ENCODE measurements around the gene GABRR1.

Gene GABRR1

DNA sequence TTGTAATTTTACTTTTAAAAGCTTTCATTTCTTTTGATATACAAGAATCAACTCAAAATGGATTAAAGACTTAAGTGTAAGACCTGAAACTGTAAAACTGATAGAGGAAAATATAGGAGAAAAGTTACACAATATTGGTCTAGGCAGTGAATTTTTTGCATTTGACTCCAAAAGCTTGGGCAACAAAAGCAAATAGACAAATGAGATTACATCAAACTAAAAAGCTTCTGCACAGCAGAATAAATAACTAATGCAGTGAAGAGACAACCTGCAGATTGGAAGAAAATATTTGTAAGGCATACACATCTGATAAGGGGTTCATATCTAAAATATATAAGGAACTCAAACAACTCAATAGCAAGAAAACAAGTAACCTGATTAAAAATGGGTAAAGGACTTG lies 3.0 kb downstream of the GABRR1 start:
- DNase-seq, result no peak

DNA sequence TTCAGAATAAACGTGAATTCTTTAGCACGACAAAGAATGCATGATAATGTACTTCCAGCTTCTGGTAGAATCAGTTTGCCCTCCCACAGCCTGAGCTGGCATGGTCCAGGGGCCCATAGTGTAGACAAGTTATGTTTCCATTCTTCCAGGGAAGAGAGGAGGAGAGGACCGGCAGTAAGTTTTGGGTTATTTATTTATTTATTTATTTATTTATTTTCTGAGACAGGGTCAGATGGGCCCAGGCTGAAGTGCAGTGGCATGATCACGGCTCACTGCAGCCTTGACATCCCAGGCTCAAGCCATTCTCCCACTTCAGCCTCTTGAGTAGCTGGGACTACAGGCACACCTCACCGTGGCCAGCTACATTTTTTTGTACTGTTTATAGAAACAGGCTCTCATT lies 4.7 kb downstream of the GABRR1 start:
- DNase-seq, result no peak

DNA sequence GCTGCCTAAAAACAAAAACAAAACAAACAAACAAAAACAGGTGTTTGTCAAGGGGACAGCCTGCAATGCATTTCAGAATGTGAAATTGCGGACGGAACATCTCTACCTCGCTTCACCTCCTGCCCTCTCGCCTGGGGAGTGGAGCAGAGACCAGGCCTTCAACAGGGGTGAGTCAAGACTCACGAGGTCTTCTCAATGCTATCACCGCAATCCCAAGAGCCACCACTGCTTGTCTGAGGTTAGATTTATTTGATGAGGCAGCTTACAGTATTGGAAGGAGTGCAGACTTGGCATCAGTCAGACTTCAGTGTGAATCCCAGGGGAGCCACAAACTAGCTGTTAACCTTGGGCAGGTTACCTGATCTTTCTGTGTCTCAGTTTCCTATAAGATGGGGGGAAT lies 7.7 kb downstream of the GABRR1 start:
- DNase-seq, result no peak

DNA sequence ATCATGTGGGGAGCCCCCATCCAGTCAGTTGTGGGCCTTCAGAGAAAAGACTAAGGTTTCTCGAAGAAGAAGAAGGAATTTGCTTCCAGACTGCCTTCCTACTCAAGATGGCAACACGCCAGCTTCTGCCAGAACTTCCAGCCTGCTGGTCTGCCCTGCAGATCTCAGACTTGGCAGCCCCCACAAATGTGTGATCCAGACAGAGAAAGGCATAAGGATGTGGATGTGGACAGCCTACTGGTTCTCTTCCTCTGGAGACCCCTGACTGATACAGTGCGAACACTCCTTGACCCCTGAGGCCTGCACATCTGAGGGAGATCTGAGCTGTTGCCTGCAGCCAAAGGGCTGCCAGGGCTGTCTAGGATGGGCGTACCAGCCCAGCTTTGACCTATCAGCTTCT lies 8.6 kb downstream of the GABRR1 start:
- DNase-seq, result no peak

GRCh38 chr6:89205819-89206218 lies 11.3 kb downstream of the GABRR1 start:
- DNase-seq, result no peak

DNA sequence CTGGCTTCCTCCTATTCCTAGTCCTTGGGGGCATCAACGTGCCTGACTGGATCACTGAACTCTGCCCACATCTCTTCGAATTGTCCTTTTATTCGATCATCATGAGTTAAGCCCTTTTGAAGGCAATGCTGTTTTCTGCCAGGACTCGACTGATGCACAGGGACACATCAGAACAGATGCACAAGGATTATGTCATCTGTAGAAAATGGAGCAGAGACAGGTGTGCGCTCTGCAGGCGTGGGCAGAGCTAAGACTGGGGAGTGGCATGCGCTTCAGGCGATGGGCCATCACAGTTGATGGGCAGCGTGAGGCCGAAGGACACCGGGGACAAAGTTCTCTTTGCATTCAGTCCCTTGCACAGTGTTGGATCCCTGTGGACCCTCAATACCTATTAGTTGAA lies 13.1 kb downstream of the GABRR1 start:
- no peak for DNase-seq

DNA sequence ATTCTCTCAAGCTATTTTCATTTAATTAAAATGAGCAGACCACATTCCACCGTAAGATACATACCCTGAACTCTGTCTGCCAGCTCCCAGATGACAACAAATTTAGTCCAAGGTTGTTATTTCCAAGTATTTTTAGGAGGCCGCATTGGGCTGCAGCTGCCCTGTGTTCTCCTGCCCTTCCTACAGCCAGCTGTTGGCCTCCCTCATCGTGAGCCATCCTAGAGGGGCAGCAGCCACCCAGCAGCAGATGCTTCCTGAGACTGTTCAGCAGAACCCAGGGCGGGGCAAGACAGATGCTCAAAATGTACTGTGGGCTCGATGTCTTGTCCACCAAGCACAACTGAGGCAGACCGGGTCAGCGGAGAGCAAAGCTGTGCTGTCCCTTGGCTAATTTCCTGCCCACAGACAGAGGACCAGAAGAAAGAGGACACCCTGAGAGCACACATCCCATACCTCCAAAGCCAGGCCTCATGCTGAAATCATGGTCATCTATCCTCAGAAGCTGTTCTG lies 16.4 kb downstream of the GABRR1 start:
- no peak for DNase-seq

GRCh38 chr6:89199579-89199978 lies 17.6 kb downstream of the GABRR1 start:
- DNase-seq, result no peak

DNA sequence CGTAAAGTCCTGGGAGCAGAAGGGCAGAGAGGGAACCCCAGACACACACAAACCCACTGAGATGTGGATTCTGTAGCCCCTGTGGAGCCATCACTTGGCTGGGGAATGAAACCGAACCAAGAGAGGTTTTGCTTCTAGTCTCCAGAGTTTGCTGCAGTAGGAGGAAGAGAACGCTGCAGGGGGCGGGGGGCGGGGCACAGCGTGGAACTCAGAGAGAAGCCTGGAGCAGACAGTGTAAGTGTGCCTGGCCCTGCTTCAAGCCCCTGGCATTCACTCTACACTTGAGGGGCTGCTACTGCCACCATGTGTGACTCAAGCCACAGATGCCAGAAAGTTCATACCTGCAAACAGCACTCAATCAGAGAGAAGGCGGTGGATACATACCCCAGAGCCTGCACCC lies 18.9 kb downstream of the GABRR1 start:
- DNase-seq, result no peak

DNA sequence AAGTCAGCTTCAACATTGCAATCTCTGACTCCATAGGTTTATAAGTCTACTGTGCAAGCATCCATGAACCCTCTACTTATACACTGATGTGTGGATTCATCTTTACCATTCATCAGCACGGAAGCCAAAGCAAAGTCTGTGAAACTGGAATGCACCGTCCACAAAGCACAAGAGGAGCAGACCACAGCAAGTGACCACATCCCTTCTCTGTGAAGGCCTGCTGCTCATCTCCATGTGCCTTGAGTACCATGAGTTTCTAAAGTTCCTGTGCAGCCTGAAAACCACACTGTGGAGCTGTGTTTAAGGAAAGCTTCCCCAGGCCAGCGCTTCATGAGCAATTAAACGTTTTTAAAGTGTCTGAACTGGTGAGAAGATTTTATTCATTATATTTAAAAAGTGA lies 20.0 kb downstream of the GABRR1 start:
- no peak for DNase-seq

DNA sequence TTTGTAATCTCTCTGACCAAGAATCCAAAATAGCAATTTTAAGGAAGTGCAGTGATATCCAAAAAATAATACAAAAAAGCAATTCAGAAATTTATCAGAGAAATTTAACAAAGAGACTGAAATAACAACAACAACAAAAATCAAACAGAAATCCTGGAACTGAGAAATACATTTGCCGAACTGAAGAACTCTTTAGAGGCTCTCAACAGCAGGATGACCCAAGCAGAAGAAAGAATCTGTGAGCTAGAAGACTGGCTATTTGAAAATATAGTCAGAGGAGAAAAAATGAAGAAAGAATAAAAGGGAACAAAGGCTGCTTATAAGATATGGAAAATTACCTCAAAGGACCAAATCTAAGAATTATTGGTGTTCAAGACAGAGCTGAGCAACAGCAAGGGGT lies 22.6 kb downstream of the GABRR1 start:
- no peak for DNase-seq

DNA sequence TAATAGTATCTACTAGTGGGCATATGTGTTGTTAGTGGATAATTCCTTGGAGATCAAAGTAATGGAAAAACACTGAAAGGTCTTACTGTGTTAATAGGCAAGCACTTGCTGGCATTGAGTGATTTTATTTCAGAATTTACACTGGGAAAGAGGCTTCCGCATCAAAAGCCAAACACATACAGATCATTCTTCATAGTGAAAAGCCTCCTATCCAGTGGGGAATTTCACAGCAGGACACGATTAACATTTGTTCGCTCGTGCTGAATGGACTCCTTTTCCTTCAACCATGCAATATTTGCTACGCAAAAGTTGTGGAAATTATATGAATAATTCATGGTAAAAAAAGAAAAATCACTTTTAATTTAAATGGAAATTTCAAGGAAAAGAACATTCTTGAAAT lies 26.4 kb downstream of the GABRR1 start:
- no peak for DNase-seq

- no peak for DNase-seq
Observed at GRCh38 chr6:89187504-89187903, 29.7 kb downstream of the GABRR1 start.

DNA sequence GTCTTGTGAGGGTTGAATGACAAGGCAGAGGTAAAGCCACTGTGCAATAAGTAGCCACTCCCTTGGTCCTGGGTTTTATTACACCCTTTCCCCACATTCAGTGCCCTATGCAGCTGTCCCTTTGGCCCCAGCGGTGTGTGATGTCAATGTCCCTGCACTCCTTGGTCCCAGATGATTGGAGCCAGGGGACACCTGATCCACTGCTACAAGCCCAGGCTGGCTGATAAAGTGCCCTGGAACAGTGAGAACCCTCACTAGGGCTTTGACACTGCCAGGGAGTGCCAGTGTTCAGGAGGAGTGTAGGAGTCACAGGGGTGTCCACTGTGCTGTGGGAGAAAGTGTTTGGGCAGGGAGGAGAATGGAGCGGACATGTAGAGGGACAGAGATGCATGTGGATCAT lies 30.4 kb downstream of the GABRR1 start:
- no peak for DNase-seq

- no peak for DNase-seq
Observed at GRCh38 chr6:89184344-89184743, 32.8 kb downstream of the GABRR1 start.

GRCh38 chr6:89183294-89183693 lies 33.9 kb downstream of the GABRR1 start:
- no peak for DNase-seq

DNA sequence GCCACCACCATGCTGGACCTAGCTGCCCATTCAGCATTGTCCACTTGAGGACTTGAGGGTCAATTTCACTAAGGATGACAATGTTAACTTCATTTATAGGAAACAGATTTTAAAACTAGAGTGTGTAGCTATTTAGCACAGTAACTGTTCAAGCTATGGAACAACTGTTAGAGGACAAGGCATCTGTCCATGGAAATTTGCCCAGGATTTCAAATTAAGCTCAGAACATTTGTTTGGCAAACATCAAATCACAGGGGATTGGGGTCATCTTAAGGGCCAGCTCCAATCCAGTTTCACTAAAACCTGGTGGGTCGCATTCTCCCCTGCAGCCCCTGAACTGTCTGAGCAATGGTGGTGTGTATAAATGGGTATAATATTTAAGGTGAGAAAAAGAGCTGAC lies 36.2 kb downstream of the GABRR1 start:
- DNase-seq, result no peak

DNA sequence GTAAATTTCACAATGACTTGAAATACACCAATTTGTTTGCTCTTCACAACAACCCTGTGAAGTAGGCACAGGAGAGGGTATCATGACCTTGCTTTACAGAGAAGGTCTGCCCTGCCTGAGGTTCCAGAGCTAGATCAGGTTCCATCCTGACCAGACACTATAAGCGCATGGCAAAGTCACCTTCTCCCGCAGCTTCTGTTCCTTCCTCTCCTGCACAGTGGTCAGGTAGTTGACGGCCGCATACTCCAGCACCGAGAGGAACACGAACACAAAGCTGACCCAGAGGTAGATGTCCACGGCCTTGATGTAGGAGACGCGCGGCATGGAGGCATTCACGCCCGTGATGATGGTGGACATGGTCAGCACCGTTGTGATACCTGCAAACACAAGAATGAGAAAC lies 37.0 kb downstream of the GABRR1 start:
- DNase-seq, result no peak

DNA sequence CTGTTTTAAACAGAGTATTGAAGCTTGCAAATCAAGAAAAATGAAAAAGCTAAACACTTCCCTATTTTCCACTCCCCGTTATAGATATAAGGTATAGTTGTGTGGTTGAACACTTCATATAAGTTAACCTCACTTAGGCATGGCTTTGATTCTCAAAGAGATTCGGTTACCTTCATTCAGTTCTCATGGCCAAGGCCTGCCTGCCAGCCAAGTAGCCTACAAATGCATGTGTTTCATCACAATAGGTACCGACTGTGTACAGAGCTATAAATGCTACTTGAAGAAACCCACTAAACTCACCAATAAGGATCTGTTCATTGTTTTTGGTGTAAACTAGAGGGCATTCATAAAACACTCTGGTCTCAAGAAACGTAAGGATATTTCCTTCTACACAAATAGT lies 43.5 kb downstream of the GABRR1 start:
- DNase-seq, result no peak

DNA sequence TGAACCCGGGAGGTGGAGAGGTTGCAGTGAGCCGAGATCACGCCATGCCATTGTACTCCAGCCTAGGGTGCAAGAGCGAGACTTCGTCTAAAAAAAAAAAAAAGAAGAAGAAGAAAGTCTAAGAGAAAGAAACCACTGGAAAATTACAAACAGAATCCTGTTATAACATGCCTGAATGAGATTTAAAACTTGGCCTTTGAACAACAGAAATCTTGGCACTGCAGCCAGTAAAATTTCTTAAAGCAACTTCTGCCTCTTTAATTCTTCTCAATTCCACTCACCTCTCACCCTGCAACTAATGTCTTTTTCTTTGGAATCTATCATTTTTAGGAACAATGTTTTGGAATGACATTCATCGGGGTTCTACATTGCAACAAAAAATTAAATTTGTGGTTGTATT lies 45.0 kb downstream of the GABRR1 start:
- DNase-seq, result no peak

DNA sequence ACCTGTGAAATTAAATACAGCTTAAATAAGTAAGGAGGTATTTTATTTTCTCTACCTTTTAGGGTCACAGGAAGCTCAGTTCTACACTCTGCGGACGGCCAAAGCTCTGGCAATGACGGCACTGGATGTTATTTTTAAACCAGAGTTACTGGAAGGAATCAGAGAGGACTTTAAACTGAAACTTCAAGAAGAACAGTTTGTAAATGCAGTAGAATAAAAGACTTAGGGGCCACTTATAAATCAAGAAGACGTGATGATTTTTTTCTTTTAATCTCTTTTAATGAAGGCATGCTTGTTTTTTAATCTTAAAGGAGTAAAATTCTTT lies 55.1 kb downstream of the GABRR1 start:
- DNase-seq, result no peak

- no peak for DNase-seq
Observed at GRCh38 chr6:89161326-89162046, 55.7 kb downstream of the GABRR1 start.

DNA sequence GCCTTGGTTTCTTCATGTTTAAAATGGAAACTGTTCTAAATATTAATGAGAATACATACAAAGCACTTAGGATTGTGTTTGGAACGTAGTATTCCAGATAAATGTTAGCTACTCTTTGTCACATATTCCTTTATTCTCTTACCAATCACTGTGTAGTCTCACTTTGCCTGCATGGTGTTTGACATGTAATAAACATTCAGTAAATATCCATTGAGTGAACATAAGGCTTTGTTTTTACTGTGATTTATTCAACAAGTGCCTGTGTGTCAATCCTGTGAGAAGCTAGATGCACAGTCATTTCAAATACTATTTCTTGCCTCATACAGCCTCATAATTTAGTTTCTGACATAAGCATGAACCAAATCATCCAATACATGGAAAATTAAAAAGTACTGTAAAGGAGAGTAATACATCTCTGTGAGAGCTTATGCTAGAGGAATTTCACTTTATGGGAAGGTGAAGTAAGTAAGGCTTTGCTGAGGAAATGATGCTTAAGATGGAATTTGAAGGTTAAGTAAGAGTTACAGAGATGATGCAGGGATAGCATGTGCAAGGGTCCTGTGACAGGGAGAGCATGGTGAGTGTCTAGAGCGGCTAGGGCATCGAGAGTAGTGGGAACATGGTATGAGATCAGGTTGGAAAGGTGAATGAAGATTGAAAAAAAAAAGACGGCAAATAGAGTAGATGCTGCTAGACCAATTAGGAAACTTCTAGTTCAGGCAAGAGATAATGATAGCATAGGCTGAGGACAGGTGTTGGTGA lies 56.6 kb downstream of the GABRR1 start:
- DNase-seq, result no peak

DNA sequence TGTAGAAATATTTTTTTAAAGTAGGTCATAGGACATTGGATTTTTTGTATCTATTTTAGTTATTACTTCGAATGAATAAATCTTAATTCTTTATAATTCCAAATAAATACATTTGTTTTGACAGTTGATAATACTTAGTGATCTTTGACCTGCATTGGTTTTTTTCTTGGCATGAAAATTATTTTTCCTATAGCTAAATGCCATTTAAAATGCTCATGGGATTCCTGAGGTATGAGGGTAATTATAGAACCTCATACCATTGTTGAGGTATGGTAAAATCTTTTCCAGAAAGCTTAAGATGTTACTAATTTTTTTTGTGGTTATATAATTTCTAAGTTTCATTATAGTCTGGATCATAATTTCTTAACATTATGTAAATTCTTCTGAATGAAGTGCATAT lies 63.0 kb downstream of the GABRR1 start:
- DNase-seq, result no peak
